ENCODE measurements around the gene STXBP4.

The STXBP4 gene, protein sequence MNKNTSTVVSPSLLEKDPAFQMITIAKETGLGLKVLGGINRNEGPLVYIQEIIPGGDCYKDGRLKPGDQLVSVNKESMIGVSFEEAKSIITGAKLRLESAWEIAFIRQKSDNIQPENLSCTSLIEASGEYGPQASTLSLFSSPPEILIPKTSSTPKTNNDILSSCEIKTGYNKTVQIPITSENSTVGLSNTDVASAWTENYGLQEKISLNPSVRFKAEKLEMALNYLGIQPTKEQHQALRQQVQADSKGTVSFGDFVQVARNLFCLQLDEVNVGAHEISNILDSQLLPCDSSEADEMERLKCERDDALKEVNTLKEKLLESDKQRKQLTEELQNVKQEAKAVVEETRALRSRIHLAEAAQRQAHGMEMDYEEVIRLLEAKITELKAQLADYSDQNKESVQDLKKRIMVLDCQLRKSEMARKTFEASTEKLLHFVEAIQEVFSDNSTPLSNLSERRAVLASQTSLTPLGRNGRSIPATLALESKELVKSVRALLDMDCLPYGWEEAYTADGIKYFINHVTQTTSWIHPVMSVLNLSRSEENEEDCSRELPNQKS

GRCh38 chr17:54968262-54968987, at the start of gene STXBP4, which contains the start of gene COX11:
Gene STXBP4 (plus strand): TSS chr17:54968765. CDS start chr17:54986220, 17,455 bp downstream.
Gene COX11 (minus strand): TSS chr17:54968654. CDS start chr17:54968646, 8 bp downstream.
- in situ Hi-C loops (cut with MboI; ENCODE audit: low sequenced_read_pairs, unreplicated experiment) = no loop called here
- TF ChIP-seq CTCF (IDR thresholded peaks at IDR 0.05; ENCODE audit: borderline replicate concordance, control extremely low read depth, extremely low read depth, insufficient read depth, missing control alignments) = no peak

DNA sequence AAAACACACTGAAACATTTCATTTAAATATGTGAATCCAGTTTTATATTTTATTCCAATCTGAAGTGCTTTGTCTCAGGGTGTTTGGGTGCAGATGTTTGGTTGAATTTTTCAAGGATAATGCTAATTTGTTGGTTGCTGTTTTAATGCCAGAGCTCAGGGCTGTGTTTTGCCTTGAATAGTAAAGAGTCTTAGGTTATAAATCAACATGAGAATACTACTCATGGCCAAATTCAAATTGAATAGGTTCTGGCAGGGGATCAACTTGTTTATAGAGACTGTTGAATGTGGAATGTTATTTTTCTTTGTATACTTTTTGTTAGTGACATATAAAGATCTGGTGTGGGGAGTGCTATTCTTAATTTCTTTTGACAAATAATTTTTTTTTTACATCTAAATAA, 49.1 kb upstream of the STXBP4 start:
- no peak for TF ChIP-seq CTCF (IDR thresholded peaks at IDR 0.05; ENCODE audit: borderline replicate concordance, control extremely low read depth, extremely low read depth, insufficient read depth, missing control alignments)
- DNase-seq (ENCODE audit: low spot score) = no peak
- in situ Hi-C loops (cut with MboI; ENCODE audit: low sequenced_read_pairs, unreplicated experiment) = no loop called here

More at GRCh38 chr17:54968262-54968987, at the start of gene STXBP4, which contains the start of gene COX11:
- DNase-seq (ENCODE audit: low spot score) = peak; percentile 94

GRCh38 chr17:54920819-54921218, 47.7 kb upstream of the STXBP4 start:
- in situ Hi-C loops (cut with MboI; ENCODE audit: low sequenced_read_pairs, unreplicated experiment) = no loop called here
- DNase-seq (ENCODE audit: low spot score) = no peak
- no peak for TF ChIP-seq CTCF (IDR thresholded peaks at IDR 0.05; ENCODE audit: borderline replicate concordance, control extremely low read depth, extremely low read depth, insufficient read depth, missing control alignments)

GRCh38 chr17:54924405-54924804, 44.2 kb upstream of the STXBP4 start:
- in situ Hi-C loops (cut with MboI; ENCODE audit: low sequenced_read_pairs, unreplicated experiment) = no loop called here
- no peak for DNase-seq (ENCODE audit: low spot score)
- TF ChIP-seq CTCF (IDR thresholded peaks at IDR 0.05; ENCODE audit: borderline replicate concordance, control extremely low read depth, extremely low read depth, insufficient read depth, missing control alignments) = no peak

- in situ Hi-C loops (cut with MboI; ENCODE audit: low sequenced_read_pairs, unreplicated experiment) = no loop called here
- no peak for TF ChIP-seq CTCF (IDR thresholded peaks at IDR 0.05; ENCODE audit: borderline replicate concordance, control extremely low read depth, extremely low read depth, insufficient read depth, missing control alignments)
- DNase-seq (ENCODE audit: low spot score) = no peak
Measured at GRCh38 chr17:54927525-54927924, 41.0 kb upstream of the STXBP4 start.

- TF ChIP-seq CTCF (IDR thresholded peaks at IDR 0.05; ENCODE audit: borderline replicate concordance, control extremely low read depth, extremely low read depth, insufficient read depth, missing control alignments) = no peak
- in situ Hi-C loops (cut with MboI; ENCODE audit: low sequenced_read_pairs, unreplicated experiment) = no loop called here
- DNase-seq (ENCODE audit: low spot score) = no peak
Measured at GRCh38 chr17:54932711-54933110, 35.9 kb upstream of the STXBP4 start.
